ENCODE results near the gene GEMIN7.

- TF ChIP-seq CTCF (conservative IDR thresholded peaks at IDR 0.05; ENCODE audit: low read depth, low read length) (peak; percentile 89), EZH2 (IDR thresholded peaks at IDR 0.05; ENCODE audit: borderline replicate concordance, low read depth, low read length, poor library complexity, severe bottlenecking) (no peak)
These were observed 19.6 kb upstream of the GEMIN7 start for GRCh38 chr19:45059258-45059965.

Data from A673 (cell line).